Measurements from ENCODE around the gene ERC2. TPM values are rescaled to one million over a fixed set of nuclear protein-coding genes. Genes with fewer than 3 reads are reported as not detected.
A peak's percentile ranks its signal among the peaks of the same experiment; 100 is the strongest.

Gene ERC2
- total RNA-seq, 6 donors from 2014 or later = 0.67 to 14.7 (median 1.3) TPM

DNA sequence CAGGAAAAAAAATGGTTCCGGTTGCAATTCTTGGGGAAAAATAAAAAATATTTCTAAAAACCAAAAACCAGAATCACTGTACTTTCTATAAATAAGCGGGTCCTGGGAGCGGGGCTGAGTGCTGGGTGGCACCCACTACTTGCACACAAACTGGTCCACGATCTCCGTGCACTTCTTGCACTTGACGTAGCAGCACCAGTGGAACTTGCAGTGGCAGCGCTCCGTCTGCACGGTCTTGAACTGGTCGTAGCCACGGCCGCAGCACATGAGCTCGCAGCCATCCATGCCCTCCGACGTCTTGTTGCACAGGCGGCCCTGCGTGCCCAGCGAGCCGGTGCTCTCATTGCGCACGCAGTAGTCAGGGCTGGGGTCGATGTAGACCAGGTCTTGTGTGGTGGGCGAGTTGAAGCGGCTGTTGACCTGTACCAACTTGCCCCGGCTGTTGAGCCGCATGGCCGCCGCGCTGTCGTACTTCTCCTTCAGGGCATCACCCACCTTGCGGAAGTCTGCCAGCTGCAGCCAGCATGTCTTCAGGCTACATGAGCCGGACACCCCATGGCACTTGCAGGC, 998.2 kb downstream of the ERC2 start:
- TF ChIP-seq, protein P1, sequence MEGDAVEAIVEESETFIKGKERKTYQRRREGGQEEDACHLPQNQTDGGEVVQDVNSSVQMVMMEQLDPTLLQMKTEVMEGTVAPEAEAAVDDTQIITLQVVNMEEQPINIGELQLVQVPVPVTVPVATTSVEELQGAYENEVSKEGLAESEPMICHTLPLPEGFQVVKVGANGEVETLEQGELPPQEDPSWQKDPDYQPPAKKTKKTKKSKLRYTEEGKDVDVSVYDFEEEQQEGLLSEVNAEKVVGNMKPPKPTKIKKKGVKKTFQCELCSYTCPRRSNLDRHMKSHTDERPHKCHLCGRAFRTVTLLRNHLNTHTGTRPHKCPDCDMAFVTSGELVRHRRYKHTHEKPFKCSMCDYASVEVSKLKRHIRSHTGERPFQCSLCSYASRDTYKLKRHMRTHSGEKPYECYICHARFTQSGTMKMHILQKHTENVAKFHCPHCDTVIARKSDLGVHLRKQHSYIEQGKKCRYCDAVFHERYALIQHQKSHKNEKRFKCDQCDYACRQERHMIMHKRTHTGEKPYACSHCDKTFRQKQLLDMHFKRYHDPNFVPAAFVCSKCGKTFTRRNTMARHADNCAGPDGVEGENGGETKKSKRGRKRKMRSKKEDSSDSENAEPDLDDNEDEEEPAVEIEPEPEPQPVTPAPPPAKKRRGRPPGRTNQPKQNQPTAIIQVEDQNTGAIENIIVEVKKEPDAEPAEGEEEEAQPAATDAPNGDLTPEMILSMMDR (IDR thresholded peaks at IDR 0.05) = no peak
- TF ChIP-seq POLR2AphosphoS5 (IDR thresholded peaks at IDR 0.05) = no peak
- TF ChIP-seq EP300 (IDR thresholded peaks at IDR 0.05) = no peak
- TF ChIP-seq POLR2A (IDR thresholded peaks at IDR 0.05) = no peak
- Histone ChIP-seq H3K4me3 (no peak overlapping the region), H3K27ac (no peak overlapping the region), H3K27me3 (no peaks in the 10 kb centered on the region), H3K4me1 (no peaks in the 10 kb centered on the region), H3K9me3 (no peaks in the 10 kb centered on the region), H3K36me3 (no peaks in the 10 kb centered on the region)
- peak in 1 of 2 donors; percentile 71 for DNase-seq
- 96% methylated on average over 22 to 32 of the region's 32 CpGs for WGBS, 2 donors
- ATAC-seq (ENCODE audit: low FRiP score in 2 of 2) = no peak

DNA sequence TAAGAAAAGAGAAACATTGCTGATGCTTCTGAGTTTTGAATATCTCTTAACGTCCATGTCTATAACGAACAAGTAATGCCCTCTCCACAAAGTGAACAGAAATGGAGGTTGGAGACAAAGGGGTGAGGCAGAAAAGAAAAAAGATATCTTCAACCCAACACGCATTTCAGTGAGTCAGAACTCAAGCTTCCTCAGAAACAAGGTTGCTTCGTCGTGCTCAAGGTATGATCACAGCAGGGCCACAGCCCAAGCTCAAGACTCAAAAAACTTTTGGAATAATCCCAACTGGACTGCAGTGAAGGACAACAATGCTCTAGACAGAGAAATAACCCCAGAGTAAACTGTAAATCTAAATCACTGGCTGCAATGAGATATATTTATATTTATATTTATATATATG, 1000.0 kb downstream of the ERC2 start:
- Histone ChIP-seq H3K4me3 (no peak overlapping the region), H3K27me3 (no peaks in the 10 kb centered on the region)
- TF ChIP-seq POLR2AphosphoS5 (IDR thresholded peaks at IDR 0.05) = no peak
- TF ChIP-seq, protein P1 (IDR thresholded peaks at IDR 0.05) = no peak
- TF ChIP-seq POLR2A (IDR thresholded peaks at IDR 0.05) = no peak
- no peak for TF ChIP-seq EP300 (IDR thresholded peaks at IDR 0.05)

DNA sequence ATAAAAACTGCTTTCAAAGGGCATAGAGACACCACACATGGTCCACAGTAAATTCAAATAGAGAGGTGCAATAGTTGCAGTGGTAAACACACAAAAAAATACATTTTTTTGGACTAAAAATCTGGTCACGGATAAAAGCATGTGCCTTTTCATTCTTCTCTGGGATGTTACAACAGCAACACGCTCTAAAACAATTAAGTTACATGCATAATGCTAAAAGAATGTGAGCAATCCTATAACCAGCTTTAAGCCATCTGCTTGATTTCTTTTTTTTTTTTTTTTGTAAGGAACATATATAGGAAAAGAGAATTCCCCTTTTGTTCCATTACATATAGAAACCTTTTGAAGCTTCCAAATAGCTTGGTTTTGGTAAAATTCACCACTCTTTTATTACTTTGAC, 1001.2 kb downstream of the ERC2 start:
- ATAC-seq (ENCODE audit: low FRiP score in 2 of 2) (no peak), DNase-seq (no peak)
- 81 to 83% methylated on average over 2 of the region's 2 CpGs for WGBS, 2 donors

More for the DNA sequence above, 1000.0 kb downstream of the ERC2 start:
- WGBS, 2 donors = 82 to 93% methylated on average over 5 of the region's 5 CpGs
- Histone ChIP-seq H3K4me1 (no peaks in the 10 kb centered on the region), H3K9me3 (no peaks in the 10 kb centered on the region), H3K27ac (no peak overlapping the region), H3K36me3 (no peaks in the 10 kb centered on the region)
- ATAC-seq (ENCODE audit: low FRiP score in 2 of 2) = no peak
- DNase-seq = no peak

DNA sequence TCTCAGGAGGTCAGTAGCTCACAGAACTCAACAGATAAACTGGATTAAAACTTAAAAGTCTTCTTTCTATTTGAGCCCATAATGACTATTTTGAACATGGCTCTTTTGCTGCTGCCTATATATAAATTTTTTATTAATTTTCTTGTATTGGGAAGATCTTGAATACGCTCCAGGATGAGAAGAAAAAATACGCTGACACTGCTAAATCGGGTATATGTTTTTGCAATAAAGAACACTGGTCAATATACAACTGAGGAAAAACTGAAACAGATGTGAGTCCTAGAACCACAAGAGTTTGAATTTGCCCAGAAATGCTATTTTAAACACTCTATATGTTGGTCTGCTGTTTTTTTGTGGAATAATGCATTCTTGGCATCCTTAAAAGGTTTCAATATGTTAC, 1001.7 kb downstream of the ERC2 start:
- 83 to 86% methylated on average over 3 of the region's 3 CpGs for WGBS, 2 donors
- H3K9me3 ChIP-seq = no peaks in the 10 kb centered on the region
- no peak for DNase-seq

More for the DNA sequence above, 1001.2 kb downstream of the ERC2 start:
- Histone ChIP-seq H3K27ac (no peak overlapping the region), H3K4me1 (no peaks in the 10 kb centered on the region), H3K36me3 (no peaks in the 10 kb centered on the region), H3K4me3 (no peak overlapping the region), H3K27me3 (no peaks in the 10 kb centered on the region), H3K9me3 (no peaks in the 10 kb centered on the region)
- TF ChIP-seq, protein P1 (IDR thresholded peaks at IDR 0.05) = no peak
- TF ChIP-seq POLR2A (IDR thresholded peaks at IDR 0.05) (no peak), POLR2AphosphoS5 (IDR thresholded peaks at IDR 0.05) (no peak), EP300 (IDR thresholded peaks at IDR 0.05) (no peak)

More for the DNA sequence above, 1001.7 kb downstream of the ERC2 start:
- ATAC-seq (ENCODE audit: low FRiP score in 2 of 2) = no peak
- Histone ChIP-seq H3K27ac (no peak overlapping the region), H3K27me3 (no peaks in the 10 kb centered on the region), H3K4me3 (no peak overlapping the region), H3K4me1 (no peaks in the 10 kb centered on the region), H3K36me3 (no peaks in the 10 kb centered on the region)
- TF ChIP-seq, protein P1 (IDR thresholded peaks at IDR 0.05) = no peak
- no peak for TF ChIP-seq POLR2AphosphoS5 (IDR thresholded peaks at IDR 0.05)
- no peak for TF ChIP-seq POLR2A (IDR thresholded peaks at IDR 0.05)
- TF ChIP-seq EP300 (IDR thresholded peaks at IDR 0.05) = no peak

All from upper lobe of left lung (tissue), 6 donors.